Nephron (organoid): ENCODE data around the gene ENDOV.

ENCODE experiments used
- H3K27ac Mint-ChIP-seq, 3 experiments: 2 replicates each; pipeline ENCODE4 v1.8.0; 2020; ENCODE audit warnings: mixed read lengths in 3 of 3, mild to moderate bottlenecking in 2 of 3, moderate library complexity in 1 of 3
- H3K27me3 Mint-ChIP-seq: 2 replicates; pipeline ENCODE4 v1.8.0; 2021; ENCODE audit warnings: low read depth, mild to moderate bottlenecking, moderate library complexity, mixed read lengths
- H3K36me3 Mint-ChIP-seq: 2 replicates; pipeline ENCODE4 v1.8.0; 2020; ENCODE audit warnings: low read depth, mixed read lengths
- H3K4me1 Mint-ChIP-seq: 2 replicates; pipeline ENCODE4 v1.8.0; 2020; ENCODE audit warnings: mixed read lengths
- H3K4me3 Mint-ChIP-seq, 3 experiments: 2 replicates each; pipeline ENCODE4 v1.8.0; 2020; ENCODE audit warnings: mild to moderate bottlenecking in 3 of 3, mixed read lengths in 3 of 3, moderate library complexity in 2 of 3
- H3K9me3 Mint-ChIP-seq: 2 replicates; pipeline ENCODE4 v1.8.0; 2020; ENCODE audit warnings: mixed read lengths
- CTCF ChIP-seq, 3 experiments: fragments of 200-600 bp; sonication (generic); IDR thresholded peaks; one replicate each; pipeline ENCODE4 v1.5.0; 2021; ENCODE audit warnings: antibody characterized with exemption in 3 of 3; ENCODE audit not compliant: unreplicated experiment in 3 of 3

Gene ENDOV

GRCh38 chr17:80414508-80414802, 512 bp upstream of the ENDOV start:
- Mint-ChIP-seq H3K4me1 (peaks cover 37% of the 10 kb centered on the region), H3K27ac (peak overlapping the region in 2 of 3 experiments; percentile 96 to 97), H3K36me3 (peaks cover 14% of the 10 kb centered on the region), H3K4me3 (peak overlapping the region; percentile 86 to 95 (median 90)), H3K27me3 (peaks cover 12% of the 10 kb centered on the region), H3K9me3 (no peaks in the 10 kb centered on the region)
- TF ChIP-seq CTCF (IDR thresholded peaks at IDR 0.05; ENCODE audit: unreplicated experiment in 3 of 3): no peak

GRCh38 chr17:80415626-80416137, 715 bp downstream of the ENDOV start:
- H3K36me3 Mint-ChIP-seq: peaks cover 21% of the 10 kb centered on the region
- H3K27me3 Mint-ChIP-seq: peaks cover 12% of the 10 kb centered on the region
- H3K4me1 Mint-ChIP-seq: peaks cover 37% of the 10 kb centered on the region
- no peak for TF ChIP-seq CTCF (IDR thresholded peaks at IDR 0.05; ENCODE audit: unreplicated experiment in 3 of 3)
- peak overlapping the region; percentile 83 to 97 (median 96) for H3K27ac Mint-ChIP-seq
- no peaks in the 10 kb centered on the region for H3K9me3 Mint-ChIP-seq
- H3K4me3 Mint-ChIP-seq: peak overlapping the region; percentile 86 to 95 (median 90)

- Mint-ChIP-seq H3K4me3 (peak overlapping the region; percentile 86 to 95 (median 90)), H3K4me1 (peaks cover 37% of the 10 kb centered on the region), H3K27ac (peak overlapping the region in 2 of 3 experiments; percentile 34 to 90), H3K36me3 (peaks cover 21% of the 10 kb centered on the region), H3K9me3 (no peaks in the 10 kb centered on the region), H3K27me3 (peaks cover 12% of the 10 kb centered on the region)
- no peak for TF ChIP-seq CTCF (IDR thresholded peaks at IDR 0.05; ENCODE audit: unreplicated experiment in 3 of 3)
Observed at GRCh38 chr17:80416260-80416939, 1.4 kb downstream of the ENDOV start.

- Mint-ChIP-seq H3K27ac (peak overlapping the region in 2 of 3 experiments; percentile 22 to 69), H3K4me1 (peaks cover 37% of the 10 kb centered on the region), H3K27me3 (peaks cover 12% of the 10 kb centered on the region), H3K9me3 (no peaks in the 10 kb centered on the region), H3K4me3 (peak overlapping the region; percentile 86 to 95 (median 90)), H3K36me3 (peaks cover 21% of the 10 kb centered on the region)
- no peak for TF ChIP-seq CTCF (IDR thresholded peaks at IDR 0.05; ENCODE audit: unreplicated experiment in 3 of 3)
Observed at GRCh38 chr17:80416940-80417293, 1.9 kb downstream of the ENDOV start.

DNA sequence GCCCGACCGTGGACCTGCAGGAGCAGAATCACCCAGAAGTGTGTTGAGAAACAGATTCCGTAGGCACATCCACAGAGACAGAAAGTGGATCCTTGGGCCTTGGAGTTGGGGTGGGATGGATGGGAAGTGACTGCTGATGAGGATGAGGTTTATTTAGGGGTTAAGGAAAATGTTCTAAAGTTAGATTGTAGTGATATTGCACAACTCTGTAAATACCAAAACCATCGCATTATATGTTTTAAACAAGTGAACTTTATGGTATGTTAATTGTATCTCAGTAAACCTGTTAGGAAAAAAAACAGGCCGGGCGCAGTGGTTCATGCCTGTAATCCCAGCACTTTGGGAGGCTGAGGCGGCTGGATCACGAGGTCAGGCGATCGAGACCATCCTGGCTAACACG, 3.6 kb downstream of the ENDOV start:
- Mint-ChIP-seq H3K36me3 (peaks cover 21% of the 10 kb centered on the region), H3K27me3 (peaks cover 10% of the 10 kb centered on the region), H3K27ac (no peak overlapping the region), H3K9me3 (no peaks in the 10 kb centered on the region), H3K4me3 (peak overlapping the region in 2 of 3 experiments; percentile 90 to 95), H3K4me1 (peaks cover 31% of the 10 kb centered on the region)
- TF ChIP-seq CTCF (IDR thresholded peaks at IDR 0.05; ENCODE audit: unreplicated experiment in 3 of 3): no peak

- Mint-ChIP-seq H3K4me3 (peak overlapping the region; percentile 55 to 64 (median 63)), H3K27me3 (peaks cover 4% of the 10 kb centered on the region), H3K27ac (no peak overlapping the region), H3K4me1 (peaks cover 24% of the 10 kb centered on the region), H3K9me3 (no peaks in the 10 kb centered on the region), H3K36me3 (peaks cover 21% of the 10 kb centered on the region)
- TF ChIP-seq CTCF (IDR thresholded peaks at IDR 0.05; ENCODE audit: unreplicated experiment in 3 of 3): no peak
Observed at GRCh38 chr17:80419255-80419654, 4.3 kb downstream of the ENDOV start.
